ENCODE results near the gene NANOS3. TPM values are rescaled to one million over a fixed set of nuclear protein-coding genes. Genes with fewer than 3 reads are reported as not detected.

The NANOS3 gene
- total and polyA plus RNA-seq, 2 of the 13 experiments (the other 11 are each of a cell fraction or from before 2014, with no cell fraction given), result 0.21 TPM; not detected in 1

DNA sequence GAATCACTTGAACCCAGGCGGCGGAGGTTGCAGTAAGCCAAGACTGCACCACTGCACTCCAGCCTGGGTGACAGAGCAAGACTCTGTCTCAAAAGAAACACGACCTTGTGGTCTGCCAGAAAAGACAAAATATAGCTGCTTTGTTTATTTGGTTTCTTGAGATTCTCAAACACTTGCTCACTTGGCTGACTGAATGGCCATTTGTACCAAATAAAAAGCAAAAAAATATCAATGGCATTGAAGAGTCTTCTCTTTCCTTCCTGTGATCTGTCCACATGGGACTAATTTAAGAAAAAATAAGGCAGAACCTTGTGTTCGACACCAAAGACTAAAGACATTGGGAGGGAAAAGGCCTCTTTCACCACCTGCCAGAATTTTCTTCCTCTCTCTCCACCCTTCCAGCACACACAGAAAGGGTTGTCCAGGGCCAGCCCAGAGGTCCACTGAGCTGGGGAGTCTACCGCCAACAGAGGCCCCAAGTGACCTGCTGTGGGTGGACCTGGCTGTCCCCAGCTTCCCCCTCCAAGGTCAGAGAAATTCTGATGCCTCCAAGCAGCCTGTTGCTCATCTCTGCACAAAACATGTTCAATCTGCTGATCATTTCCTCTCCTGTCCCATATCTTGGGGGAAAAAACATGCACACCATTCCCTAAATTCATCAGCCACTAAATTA is 23.1 kb downstream of the NANOS3 start:
- Histone ChIP-seq H3K4me1 (ENCODE audit: insufficient read depth, low read length) (peaks cover 36% of the 10 kb centered on the region), H3K9me3 (ENCODE audit: low read length) (no peaks in the 10 kb centered on the region), H3K4me3 (replicated peaks in 1 of 3; ENCODE audit: insufficient read depth in 1 of 3, low read depth in 2 of 3, low read length in 3 of 3) (no peak overlapping the region), H3K36me3 (replicated peaks in 1 of 2; ENCODE audit: control insufficient read depth in 1 of 2, insufficient read depth in 2 of 2, low read length in 2 of 2) (no peaks in the 10 kb centered on the region), H4K20me1 (ENCODE audit: insufficient read depth, low read length) (no peaks in the 10 kb centered on the region), H3K27me3 (ENCODE audit: control insufficient read depth in 1 of 2, insufficient read depth in 2 of 2, low read length in 2 of 2) (no peaks in the 10 kb centered on the region), H3K79me2 (ENCODE audit: insufficient read depth, low read length) (no peaks in the 10 kb centered on the region), H2AFZ (ENCODE audit: low read length) (no peak overlapping the region), H3K4me2 (ENCODE audit: low read depth, low read length) (no peak overlapping the region), H3K27ac (ENCODE audit: extremely low read length, insufficient read depth, low read length) (peak overlapping the region; percentile 28), H3K9ac (ENCODE audit: insufficient read depth, low read depth, low read length) (no peak overlapping the region)
- intact Hi-C loops (cut with micrococcal nuclease; ENCODE audit: unreplicated experiment), result no loop called here
- in situ Hi-C loops (cut with HindIII; ENCODE audit: extremely low pct_ligation_motif_present, low pct_unique_long_range_greater_than_20kb), result loop anchor here (25.0 kb wide), 1 partner anchor 512 kb away; the partner anchor contains the start of gene DDX39A
- FAIRE-seq (no peak), DNase-seq (ENCODE audit: low spot score) (no peak), ATAC-seq (0 out of 3 replicates have a peak, but pooled peaks have one; percentile 25)
- BruUV-seq (replicated peaks), result no TSS peak
- ChIA-PET CTCF (ENCODE audit: low intra/inter-chr PET ratio, low total read pairs) (no interaction called here), POLR2A (interaction anchor here (1.0 to 1.4 kb wide), 2 partner anchors 52 to 53 kb away, joined by 3 read pairs; partner anchors contain the start of gene DCAF15)
- WGBS (ENCODE audit: low lambda C conversion rate), result 50% methylated on average over 5 of the region's 5 CpGs
- TF ChIP-seq, protein P1, sequence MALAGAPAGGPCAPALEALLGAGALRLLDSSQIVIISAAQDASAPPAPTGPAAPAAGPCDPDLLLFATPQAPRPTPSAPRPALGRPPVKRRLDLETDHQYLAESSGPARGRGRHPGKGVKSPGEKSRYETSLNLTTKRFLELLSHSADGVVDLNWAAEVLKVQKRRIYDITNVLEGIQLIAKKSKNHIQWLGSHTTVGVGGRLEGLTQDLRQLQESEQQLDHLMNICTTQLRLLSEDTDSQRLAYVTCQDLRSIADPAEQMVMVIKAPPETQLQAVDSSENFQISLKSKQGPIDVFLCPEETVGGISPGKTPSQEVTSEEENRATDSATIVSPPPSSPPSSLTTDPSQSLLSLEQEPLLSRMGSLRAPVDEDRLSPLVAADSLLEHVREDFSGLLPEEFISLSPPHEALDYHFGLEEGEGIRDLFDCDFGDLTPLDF (CRISPR knock-in tag; IDR thresholded peaks at IDR 0.05), result no peak
- TF ChIP-seq RBM22 (optimal IDR thresholded peaks at IDR 0.05; ENCODE audit: low read length) (no peak), JDP2 (CRISPR knock-in tag; IDR thresholded peaks at IDR 0.05; ENCODE audit: borderline replicate concordance) (no peak), BCLAF1 (IDR thresholded peaks at IDR 0.05) (no peak), SALL1 (CRISPR knock-in tag; IDR thresholded peaks at IDR 0.05) (no peak), ZNF501 (CRISPR knock-in tag; IDR thresholded peaks at IDR 0.05) (no peak), RXRB (CRISPR knock-in tag; IDR thresholded peaks at IDR 0.05; ENCODE audit: borderline replicate concordance) (no peak), HOXA3 (CRISPR knock-in tag; IDR thresholded peaks at IDR 0.05) (no peak), TRIM22 (IDR thresholded peaks at IDR 0.05) (no peak)
- TF ChIP-seq, protein P2, sequence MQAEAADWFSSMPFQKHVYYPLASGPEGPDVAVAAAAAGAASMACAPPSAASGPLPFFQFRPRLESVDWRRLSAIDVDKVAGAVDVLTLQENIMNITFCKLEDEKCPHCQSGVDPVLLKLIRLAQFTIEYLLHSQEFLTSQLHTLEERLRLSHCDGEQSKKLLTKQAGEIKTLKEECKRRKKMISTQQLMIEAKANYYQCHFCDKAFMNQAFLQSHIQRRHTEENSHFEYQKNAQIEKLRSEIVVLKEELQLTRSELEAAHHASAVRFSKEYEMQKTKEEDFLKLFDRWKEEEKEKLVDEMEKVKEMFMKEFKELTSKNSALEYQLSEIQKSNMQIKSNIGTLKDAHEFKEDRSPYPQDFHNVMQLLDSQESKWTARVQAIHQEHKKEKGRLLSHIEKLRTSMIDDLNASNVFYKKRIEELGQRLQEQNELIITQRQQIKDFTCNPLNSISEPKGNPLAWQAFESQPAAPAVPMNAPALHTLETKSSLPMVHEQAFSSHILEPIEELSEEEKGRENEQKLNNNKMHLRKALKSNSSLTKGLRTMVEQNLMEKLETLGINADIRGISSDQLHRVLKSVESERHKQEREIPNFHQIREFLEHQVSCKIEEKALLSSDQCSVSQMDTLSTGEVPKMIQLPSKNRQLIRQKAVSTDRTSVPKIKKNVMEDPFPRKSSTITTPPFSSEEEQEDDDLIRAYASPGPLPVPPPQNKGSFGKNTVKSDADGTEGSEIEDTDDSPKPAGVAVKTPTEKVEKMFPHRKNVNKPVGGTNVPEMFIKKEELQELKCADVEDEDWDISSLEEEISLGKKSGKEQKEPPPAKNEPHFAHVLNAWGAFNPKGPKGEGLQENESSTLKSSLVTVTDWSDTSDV (CRISPR knock-in tag; IDR thresholded peaks at IDR 0.05), result no peak
- TF ChIP-seq, protein P3, sequence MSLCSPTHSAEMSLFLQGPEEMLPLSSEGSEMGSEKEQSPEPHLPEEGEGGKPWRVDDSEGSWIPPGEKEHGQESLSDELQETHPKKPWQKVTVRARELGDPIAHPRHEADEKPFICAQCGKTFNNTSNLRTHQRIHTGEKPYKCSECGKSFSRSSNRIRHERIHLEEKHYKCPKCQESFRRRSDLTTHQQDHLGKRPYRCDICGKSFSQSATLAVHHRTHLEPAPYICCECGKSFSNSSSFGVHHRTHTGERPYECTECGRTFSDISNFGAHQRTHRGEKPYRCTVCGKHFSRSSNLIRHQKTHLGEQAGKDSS (CRISPR knock-in tag; IDR thresholded peaks at IDR 0.05; ENCODE audit: borderline replicate concordance, low read depth), result no peak
- TF ChIP-seq, protein P4, sequence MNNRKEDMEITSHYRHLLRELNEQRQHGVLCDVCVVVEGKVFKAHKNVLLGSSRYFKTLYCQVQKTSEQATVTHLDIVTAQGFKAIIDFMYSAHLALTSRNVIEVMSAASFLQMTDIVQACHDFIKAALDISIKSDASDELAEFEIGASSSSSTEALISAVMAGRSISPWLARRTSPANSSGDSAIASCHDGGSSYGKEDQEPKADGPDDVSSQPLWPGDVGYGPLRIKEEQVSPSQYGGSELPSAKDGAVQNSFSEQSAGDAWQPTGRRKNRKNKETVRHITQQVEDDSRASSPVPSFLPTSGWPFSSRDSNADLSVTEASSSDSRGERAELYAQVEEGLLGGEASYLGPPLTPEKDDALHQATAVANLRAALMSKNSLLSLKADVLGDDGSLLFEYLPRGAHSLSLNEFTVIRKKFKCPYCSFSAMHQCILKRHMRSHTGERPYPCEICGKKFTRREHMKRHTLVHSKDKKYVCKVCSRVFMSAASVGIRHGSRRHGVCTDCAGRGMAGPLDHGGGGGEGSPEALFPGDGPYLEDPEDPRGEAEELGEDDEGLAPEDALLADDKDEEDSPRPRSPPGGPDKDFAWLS (CRISPR knock-in tag; IDR thresholded peaks at IDR 0.05; ENCODE audit: borderline replicate concordance), result no peak

Data from HepG2 (cell line).